Left ventricle myocardium superior (tissue), 1 donor: Measurements from ENCODE around the gene MIGA2. TPM values are rescaled to one million over a fixed set of nuclear protein-coding genes. Genes with fewer than 3 reads are reported as not detected.
"Not testable (repeated sequence)": the region's sequence is repeated elsewhere in the genome, so short reads cannot be mapped to it uniquely, and the experiment has no call there.

Source experiments
- ATAC-seq: fragments of 200-7000 bp; cut with Tn5 transposase; one replicate; pipeline ENCODE4 v1.9.1; 2020; ENCODE audit warnings: mild to moderate bottlenecking, moderate library complexity
- DNase-seq: peaks from one replicate; pipeline ENCODE4 v3.0.0-alpha.2; 2020
- intact Hi-C: fragments of 100-400 bp; cut with micrococcal nuclease; formaldehyde crosslinking; loops from one replicate; pipeline ENCODE4 v1.11.0; 2022
- long read RNA-seq: library from polyadenylated mRNA; unstranded; transcript quantifications from one replicate; pipeline ENCODE4 v2.0.0, GENCODE V29; 2021
- total RNA-seq: library from RNA; stranded (reverse); fragmentation: NEBNext Ultra II Directional; extraction: Animal tissue kit (Norgen Biotek cat#: 25700); gene quantifications from one replicate; pipeline ENCODE4 v1.2.1, GENCODE V29; 2021
- donor health status: DM: no; HTN: yes; CAD: no; lungs with severe emphysema.

The MIGA2 gene
- total RNA-seq = 39.0 TPM
- long read RNA-seq, partial matches to known transcripts = 47 of 133 reads
- long read RNA-seq, other reads (novel, unspliced or antisense) = 84 of 133 reads

- peak; percentile 98 for DNase-seq
- intact Hi-C loops = no loop called here
- peak; percentile 96 for ATAC-seq
Measured at GRCh38 chr9:129036241-129036922, at the start of gene MIGA2. TSS of gene MIGA2 (plus strand) at chr9:129036626. CDS start at chr9:129040595, 3,969 bp downstream.

- ATAC-seq = no peak
- intact Hi-C loops = no loop called here
- DNase-seq = no peak
Measured at GRCh38 chr9:128986671-128987070, 49.8 kb upstream of the MIGA2 start.

- intact Hi-C loops = no loop called here
- DNase-seq = no peak
- peak; percentile 75 for ATAC-seq
Measured at GRCh38 chr9:128987805-128988204, 48.6 kb upstream of the MIGA2 start.

GRCh38 chr9:128992995-128993394 lies 43.4 kb upstream of the MIGA2 start:
- intact Hi-C loops = no loop called here
- no peak for DNase-seq
- ATAC-seq = no peak

GRCh38 chr9:128995791-128996190 lies 40.6 kb upstream of the MIGA2 start:
- ATAC-seq = no peak
- intact Hi-C loops = no loop called here
- DNase-seq = no peak

GRCh38 chr9:128998462-128998861 lies 38.0 kb upstream of the MIGA2 start:
- intact Hi-C loops = no loop called here
- DNase-seq (no peak), ATAC-seq (no peak)

GRCh38 chr9:128999581-129000206 lies 36.7 kb upstream of the MIGA2 start:
- ATAC-seq = no peak
- no peak for DNase-seq
- intact Hi-C loops = no loop called here

GRCh38 chr9:129001504-129002325 lies 34.7 kb upstream of the MIGA2 start:
- intact Hi-C loops = no loop called here
- no peak for DNase-seq
- ATAC-seq = no peak

GRCh38 chr9:129002992-129003391 lies 33.4 kb upstream of the MIGA2 start:
- intact Hi-C loops = no loop called here
- DNase-seq (no peak), ATAC-seq (no peak)

- intact Hi-C loops, ATAC-seq, DNase-seq: not testable (repeated sequence)
Measured at GRCh38 chr9:129004173-129004572, 32.3 kb upstream of the MIGA2 start.

- ATAC-seq (no peak), DNase-seq (no peak)
Measured at GRCh38 chr9:129005336-129005997, 31.0 kb upstream of the MIGA2 start.

GRCh38 chr9:129006328-129007034 lies 29.9 kb upstream of the MIGA2 start:
- intact Hi-C loops = no loop called here
- peak; percentile 73 for DNase-seq
- peak; percentile 92 for ATAC-seq

More at GRCh38 chr9:129005336-129005997, 31.0 kb upstream of the MIGA2 start:
- intact Hi-C loops = no loop called here

GRCh38 chr9:129007035-129007765 lies 29.2 kb upstream of the MIGA2 start:
- intact Hi-C loops = no loop called here
- ATAC-seq = peak; percentile 16
- DNase-seq = peak; percentile 67

- intact Hi-C loops = no loop called here
- DNase-seq = no peak
- no peak for ATAC-seq
Measured at GRCh38 chr9:129007766-129008468, 28.5 kb upstream of the MIGA2 start.

- intact Hi-C loops = no loop called here
- no peak for ATAC-seq
Measured at GRCh38 chr9:129008469-129008965, 27.9 kb upstream of the MIGA2 start.

GRCh38 chr9:129008986-129009583 lies 27.3 kb upstream of the MIGA2 start:
- intact Hi-C loops = no loop called here
- ATAC-seq = no peak
- no peak for DNase-seq

More at GRCh38 chr9:129008469-129008965, 27.9 kb upstream of the MIGA2 start:
- no peak for DNase-seq

GRCh38 chr9:129009584-129010141 lies 26.8 kb upstream of the MIGA2 start:
- DNase-seq (no peak), ATAC-seq (no peak)
- intact Hi-C loops = no loop called here
